Parathyroid adenoma (tissue), 2 donors: ENCODE data around the gene OSBP.
"Not testable (repeated sequence)": the region's sequence is repeated elsewhere in the genome, so short reads cannot be mapped to it uniquely, and the experiment has no call there.

Source experiments
- H2AFZ ChIP-seq: fragments of 300-600 bp; sonication (generic); one replicate; pipeline ENCODE4 v1.7.0; 2017; ENCODE audit warnings: antibody characterized with exemption, mild to moderate bottlenecking
- H3K27ac ChIP-seq: fragments of 300-600 bp; sonication (generic); one replicate; pipeline ENCODE4 v1.7.0; 2017
- H3K27me3 ChIP-seq: fragments of 300-600 bp; sonication (generic); one replicate; pipeline ENCODE4 v1.7.0; 2017; ENCODE audit warnings: low read length; ENCODE audit not compliant: control insufficient read depth, insufficient read depth
- H3K36me3 ChIP-seq: fragments of 300-600 bp; sonication (generic); one replicate; pipeline ENCODE4 v1.7.0; 2017; ENCODE audit warnings: low read length; ENCODE audit not compliant: control insufficient read depth, insufficient read depth
- H3K4me1 ChIP-seq: fragments of 300-600 bp; sonication (generic); one replicate; pipeline ENCODE4 v1.7.0; 2017; ENCODE audit warnings: control low read depth
- H3K4me2 ChIP-seq: fragments of 300-600 bp; sonication (generic); one replicate; pipeline ENCODE4 v1.7.0; 2017; ENCODE audit warnings: low read length
- H3K4me3 ChIP-seq: fragments of 300-600 bp; sonication (generic); one replicate; pipeline ENCODE4 v1.7.0; 2017; ENCODE audit warnings: low read depth, low read length
- H3K79me2 ChIP-seq: fragments of 300-600 bp; sonication (generic); one replicate; pipeline ENCODE4 v1.7.0; 2017; ENCODE audit warnings: control low read depth
- H3K9ac ChIP-seq: fragments of 300-600 bp; sonication (generic); one replicate; pipeline ENCODE4 v1.7.0; 2017; ENCODE audit warnings: mild to moderate bottlenecking
- H3K9me3 ChIP-seq: fragments of 300-600 bp; sonication (generic); one replicate; pipeline ENCODE4 v1.7.0; 2017; ENCODE audit warnings: low read length; ENCODE audit not compliant: control insufficient read depth
- TF ChIP-seq, protein P1 (sequence below): fragments of 300-600 bp; sonication (generic); IDR thresholded peaks from one replicate; pipeline ENCODE4 v1.7.0; 2017; ENCODE audit warnings: antibody characterized with exemption, mild to moderate bottlenecking
- donor health status: primary hyperparathyroidism.

OSBP gene

DNA sequence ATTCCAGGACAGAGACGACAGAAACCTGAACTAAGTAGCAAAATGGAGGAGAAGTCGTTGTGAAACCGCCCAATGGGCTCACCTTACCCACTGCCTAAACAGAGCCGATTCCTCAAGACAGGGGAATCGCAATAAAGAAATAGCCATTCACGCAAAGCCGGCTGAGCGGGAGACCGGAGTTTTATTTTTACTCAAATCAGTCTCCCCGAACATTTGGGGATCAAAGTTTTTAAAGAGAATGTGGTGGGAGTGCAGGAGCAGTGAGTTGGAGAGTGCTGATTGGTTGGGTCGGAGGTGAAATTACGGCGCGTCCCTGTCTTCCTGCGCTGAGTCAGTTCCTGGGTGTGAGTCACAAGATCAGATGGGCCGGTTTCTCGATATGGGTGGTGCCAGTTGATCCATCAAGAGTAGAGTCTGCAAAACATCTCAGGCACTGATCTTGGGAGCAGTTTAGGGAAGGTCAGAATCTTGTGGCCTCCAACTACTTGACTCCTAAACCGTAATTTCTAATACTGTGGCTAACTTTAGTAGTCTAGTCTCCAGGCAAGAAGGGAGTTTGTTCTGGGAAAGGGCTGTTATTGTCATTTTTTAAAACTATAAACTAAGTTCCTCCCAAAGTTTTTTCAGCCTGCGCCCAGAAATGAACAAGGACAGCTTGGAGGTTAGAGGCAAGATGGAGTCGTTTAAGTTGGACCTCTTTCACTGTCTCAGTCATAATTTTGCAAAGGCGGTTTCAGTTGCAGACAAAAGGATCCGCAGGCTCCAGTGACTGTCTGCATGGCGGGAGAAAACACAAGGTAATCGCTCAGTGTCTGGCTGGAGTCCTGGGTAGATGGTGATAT is 70.2 kb downstream of the OSBP start:
- Histone ChIP-seq H3K79me2 (no peaks in the 10 kb centered on the region), H3K9me3 (no peaks in the 10 kb centered on the region), H3K9ac (no peak overlapping the region), H2AFZ (no peak overlapping the region), H3K4me2 (no peak overlapping the region), H3K4me3 (no peak overlapping the region), H3K36me3 (no peaks in the 10 kb centered on the region), H3K27ac (no peak overlapping the region), H3K4me1 (peaks cover 2% of the 10 kb centered on the region), H3K27me3 (no peaks in the 10 kb centered on the region)
- TF ChIP-seq, protein P1, sequence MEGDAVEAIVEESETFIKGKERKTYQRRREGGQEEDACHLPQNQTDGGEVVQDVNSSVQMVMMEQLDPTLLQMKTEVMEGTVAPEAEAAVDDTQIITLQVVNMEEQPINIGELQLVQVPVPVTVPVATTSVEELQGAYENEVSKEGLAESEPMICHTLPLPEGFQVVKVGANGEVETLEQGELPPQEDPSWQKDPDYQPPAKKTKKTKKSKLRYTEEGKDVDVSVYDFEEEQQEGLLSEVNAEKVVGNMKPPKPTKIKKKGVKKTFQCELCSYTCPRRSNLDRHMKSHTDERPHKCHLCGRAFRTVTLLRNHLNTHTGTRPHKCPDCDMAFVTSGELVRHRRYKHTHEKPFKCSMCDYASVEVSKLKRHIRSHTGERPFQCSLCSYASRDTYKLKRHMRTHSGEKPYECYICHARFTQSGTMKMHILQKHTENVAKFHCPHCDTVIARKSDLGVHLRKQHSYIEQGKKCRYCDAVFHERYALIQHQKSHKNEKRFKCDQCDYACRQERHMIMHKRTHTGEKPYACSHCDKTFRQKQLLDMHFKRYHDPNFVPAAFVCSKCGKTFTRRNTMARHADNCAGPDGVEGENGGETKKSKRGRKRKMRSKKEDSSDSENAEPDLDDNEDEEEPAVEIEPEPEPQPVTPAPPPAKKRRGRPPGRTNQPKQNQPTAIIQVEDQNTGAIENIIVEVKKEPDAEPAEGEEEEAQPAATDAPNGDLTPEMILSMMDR = no peak

DNA sequence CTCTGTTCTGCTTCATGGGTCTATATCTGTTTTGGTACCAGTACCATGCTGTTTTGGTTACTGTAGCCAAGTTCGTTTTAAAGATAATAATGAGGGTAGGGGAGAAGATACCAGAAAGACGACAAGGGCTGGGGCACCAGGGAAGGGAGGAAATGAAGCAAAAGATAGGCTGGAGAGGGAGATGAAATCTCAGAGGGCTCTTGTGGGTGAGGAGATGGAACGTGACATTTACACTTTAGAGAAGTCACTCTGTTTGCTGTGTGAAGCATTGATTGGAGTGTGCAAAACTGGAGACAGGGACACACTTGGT is 70.8 kb downstream of the OSBP start:
- TF ChIP-seq, protein P1 = no peak

DNA sequence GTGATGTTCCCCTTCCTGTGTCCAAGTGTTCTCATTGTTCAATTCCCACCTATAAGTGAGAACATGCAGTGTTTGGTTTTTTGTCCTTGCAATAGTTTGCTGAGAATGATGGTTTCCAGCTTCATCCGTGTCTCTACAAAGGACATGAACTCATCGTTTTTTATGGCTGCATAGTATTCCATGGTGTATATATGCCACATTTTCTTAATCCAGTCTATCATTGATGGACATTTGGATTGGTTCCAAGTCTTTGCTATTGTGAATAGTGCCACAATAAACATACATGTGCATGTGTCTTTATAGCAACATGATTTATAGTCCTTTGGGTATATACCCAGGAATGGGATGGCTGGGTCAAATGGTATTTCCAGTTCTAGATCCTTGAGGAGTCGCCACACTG is 71.9 kb downstream of the OSBP start:
- not testable (repeated sequence) for H3K79me2 ChIP-seq, H3K9ac ChIP-seq, H3K27ac ChIP-seq, H3K27me3 ChIP-seq, H3K36me3 ChIP-seq, H3K4me1 ChIP-seq, H2AFZ ChIP-seq, H3K9me3 ChIP-seq, H3K4me2 ChIP-seq, H3K4me3 ChIP-seq

More for the DNA sequence above, 70.8 kb downstream of the OSBP start:
- H3K27ac ChIP-seq = no peak overlapping the region
- H3K36me3 ChIP-seq = no peaks in the 10 kb centered on the region
- H3K4me3 ChIP-seq = no peak overlapping the region
- H3K9me3 ChIP-seq = no peaks in the 10 kb centered on the region
- no peak overlapping the region for H2AFZ ChIP-seq
- H3K27me3 ChIP-seq = no peaks in the 10 kb centered on the region
- no peaks in the 10 kb centered on the region for H3K79me2 ChIP-seq
- peaks cover 2% of the 10 kb centered on the region for H3K4me1 ChIP-seq
- H3K9ac ChIP-seq = no peak overlapping the region
- H3K4me2 ChIP-seq = no peak overlapping the region

DNA sequence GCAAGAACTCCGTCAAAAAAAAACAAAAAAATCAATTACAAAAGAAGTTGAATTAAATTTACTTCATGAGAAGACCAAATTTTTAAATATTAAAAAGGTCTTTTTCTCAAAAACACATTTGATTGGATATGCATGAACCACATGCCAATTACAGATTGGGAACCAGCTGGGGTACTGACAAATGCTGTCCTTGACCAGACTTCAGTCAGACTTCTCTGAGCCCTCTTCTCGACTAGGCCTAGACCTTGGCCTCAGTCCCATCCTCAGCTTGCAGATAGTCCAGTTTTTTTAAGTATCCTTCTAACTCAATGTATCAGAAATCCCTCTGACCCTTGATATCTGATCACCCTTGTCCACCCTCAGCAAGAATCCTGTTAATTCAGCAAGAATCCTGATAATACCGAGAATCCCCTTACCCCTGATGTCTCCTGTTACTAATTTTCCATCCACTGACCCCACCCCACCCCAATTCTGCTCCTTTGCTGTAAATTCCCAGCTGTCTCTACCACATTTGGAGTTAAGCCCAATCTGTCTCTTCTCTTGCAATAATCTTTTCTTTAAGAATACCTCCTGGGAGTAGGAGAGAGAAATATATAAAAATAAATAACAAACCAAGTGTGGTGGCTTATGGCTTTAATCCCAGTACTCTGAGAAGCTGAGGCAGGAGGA is 73.3 kb downstream of the OSBP start:
- Histone ChIP-seq H2AFZ (peak overlapping the region; percentile 46), H3K27ac (peak overlapping the region; percentile 36), H3K27me3 (no peaks in the 10 kb centered on the region), H3K36me3 (no peaks in the 10 kb centered on the region), H3K4me3 (no peak overlapping the region), H3K9ac (no peak overlapping the region), H3K79me2 (no peaks in the 10 kb centered on the region), H3K9me3 (no peaks in the 10 kb centered on the region), H3K4me1 (peaks cover 6% of the 10 kb centered on the region), H3K4me2 (no peak overlapping the region)
- TF ChIP-seq, protein P1 = no peak

DNA sequence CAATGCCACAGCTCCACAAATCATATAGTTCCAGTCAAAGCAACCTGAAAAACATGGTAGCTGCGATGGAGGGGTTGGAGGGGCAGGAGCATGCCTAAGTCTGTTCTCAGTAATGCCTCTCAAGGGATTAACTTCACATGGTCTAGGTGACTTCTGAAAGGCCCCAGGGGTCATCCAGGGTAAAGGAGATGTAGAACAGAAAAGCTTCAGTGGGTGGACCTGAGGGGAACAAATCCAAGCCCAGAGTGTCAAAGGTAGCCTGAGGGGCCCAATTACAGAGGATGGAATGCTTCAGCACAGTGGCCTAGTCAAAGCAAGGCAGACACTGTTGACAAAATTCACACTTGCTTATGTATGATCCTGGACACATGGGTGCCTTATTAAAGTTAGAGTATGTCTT is 80.9 kb downstream of the OSBP start:
- H3K9me3 ChIP-seq = no peaks in the 10 kb centered on the region
- H3K36me3 ChIP-seq = no peaks in the 10 kb centered on the region
- H3K27ac ChIP-seq = no peak overlapping the region
- no peaks in the 10 kb centered on the region for H3K27me3 ChIP-seq
- H2AFZ ChIP-seq = no peak overlapping the region
- no peak overlapping the region for H3K4me3 ChIP-seq
- no peak overlapping the region for H3K4me2 ChIP-seq
- peaks cover 4% of the 10 kb centered on the region for H3K4me1 ChIP-seq
- TF ChIP-seq, protein P1 = no peak
- no peak overlapping the region for H3K9ac ChIP-seq
- no peaks in the 10 kb centered on the region for H3K79me2 ChIP-seq
